Activated CD8-positive, alpha-beta T cell treated with anti-CD3 and anti-CD28 coated beads, Interleukin-2, amount 10 ng/mL, durations not matched to agents 7 days and 5 days (primary cell): ENCODE results near the gene GMEB2. TPM values are rescaled to one million over a fixed set of nuclear protein-coding genes. Genes with fewer than 3 reads are reported as not detected.
"Not testable (repeated sequence)": the region's sequence is repeated elsewhere in the genome, so short reads cannot be mapped to it uniquely, and the experiment has no call there.

Experiments
- ATAC-seq: fragments of 150-1000 bp; cut with Tn5 transposase; one replicate; pipeline ENCODE4 v1.10.0; 2021; ENCODE audit warnings: moderate library complexity
- CTCF ChIA-PET: fragments of 350-600 bp; sonication (Branson Sonifier 250); formaldehyde crosslinking; loops from one replicate; lab custom pipeline; 2021; ENCODE audit warnings: antibody characterized with exemption; lab: Charles Lee
- POLR2A ChIA-PET: fragments of 350-600 bp; sonication (Branson Sonifier 250); formaldehyde crosslinking; loops from one replicate; lab custom pipeline; 2021; ENCODE audit warnings: antibody characterized with exemption; lab: Charles Lee
- DNase-seq: peaks from one replicate; pipeline ENCODE4 v3.0.0-alpha.2; 2020
- H3K27ac Mint-ChIP-seq: one replicate; pipeline ENCODE4 v1.8.0; 2021; ENCODE audit warnings: mild to moderate bottlenecking, mixed read lengths
- H3K27me3 Mint-ChIP-seq: one replicate; pipeline ENCODE4 v1.8.0; 2021; ENCODE audit warnings: low read depth, mixed read lengths
- H3K36me3 Mint-ChIP-seq: one replicate; pipeline ENCODE4 v1.8.0; 2021; ENCODE audit warnings: low read depth, mixed read lengths
- H3K4me1 Mint-ChIP-seq: one replicate; pipeline ENCODE4 v1.8.0; 2021; ENCODE audit warnings: low read depth, mixed read lengths
- H3K4me3 Mint-ChIP-seq: one replicate; pipeline ENCODE4 v1.8.0; 2021; ENCODE audit warnings: mild to moderate bottlenecking, mixed read lengths
- H3K9me3 Mint-ChIP-seq: one replicate; pipeline ENCODE4 v1.8.0; 2022; ENCODE audit warnings: mixed read lengths; ENCODE audit not compliant: insufficient read depth
- total RNA-seq, 2 experiments: library from RNA; stranded (reverse); gene quantifications; one replicate each; pipeline ENCODE4 v1.2.3, GENCODE V29; 2021

The GMEB2 gene
- total RNA-seq, 2 experiments from 2014 or later = 16.2 TPM

DNA sequence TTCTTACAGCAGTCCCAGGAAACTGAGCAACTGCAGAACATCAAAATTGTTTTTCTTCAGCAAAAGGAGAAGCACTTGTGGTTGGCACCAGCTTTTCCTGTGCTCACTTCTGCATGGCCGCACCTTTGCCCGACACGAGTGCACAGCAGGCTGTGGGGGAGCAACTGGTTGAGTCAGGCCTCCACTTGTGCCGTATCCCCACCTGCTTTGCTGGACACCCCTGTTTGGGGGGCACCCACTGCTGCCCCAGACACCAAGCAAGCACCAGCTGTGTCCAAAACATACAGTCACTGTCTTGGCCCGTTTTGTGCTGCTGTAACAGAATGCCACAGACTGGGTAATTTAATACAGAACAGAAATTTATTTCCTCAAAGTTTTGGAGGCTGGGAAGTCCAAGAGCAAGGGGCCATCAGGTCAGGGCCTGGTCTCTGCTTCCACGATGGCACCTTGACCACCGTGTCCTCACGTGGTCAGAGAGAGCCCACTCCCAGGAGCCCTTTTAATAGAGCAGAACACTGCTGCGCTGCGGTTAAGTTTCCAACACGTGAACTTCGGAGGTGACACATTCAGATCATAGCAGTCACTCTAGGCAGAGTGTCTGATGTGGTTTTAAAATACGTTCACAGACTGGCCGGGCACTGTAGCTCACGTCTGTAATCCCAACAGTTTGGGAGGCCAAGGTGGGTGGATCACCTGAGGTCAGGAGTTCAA is 8.7 kb upstream of the GMEB2 start:
- ChIA-PET CTCF (no interaction called here), POLR2A (interaction anchor here (2.8 kb wide), 1 partner anchor 9 kb away, joined by 22 read pairs; the partner anchor contains the start of gene GMEB2)
- ATAC-seq (peak; percentile 73), DNase-seq (peak; percentile 88)
- Mint-ChIP-seq H3K27me3 (no peaks in the 10 kb centered on the region), H3K9me3 (no peaks in the 10 kb centered on the region), H3K27ac (peak overlapping the region; percentile 91), H3K4me1 (peaks cover 50% of the 10 kb centered on the region), H3K4me3 (peak overlapping the region; percentile 61), H3K36me3 (peaks cover 6% of the 10 kb centered on the region)

DNA sequence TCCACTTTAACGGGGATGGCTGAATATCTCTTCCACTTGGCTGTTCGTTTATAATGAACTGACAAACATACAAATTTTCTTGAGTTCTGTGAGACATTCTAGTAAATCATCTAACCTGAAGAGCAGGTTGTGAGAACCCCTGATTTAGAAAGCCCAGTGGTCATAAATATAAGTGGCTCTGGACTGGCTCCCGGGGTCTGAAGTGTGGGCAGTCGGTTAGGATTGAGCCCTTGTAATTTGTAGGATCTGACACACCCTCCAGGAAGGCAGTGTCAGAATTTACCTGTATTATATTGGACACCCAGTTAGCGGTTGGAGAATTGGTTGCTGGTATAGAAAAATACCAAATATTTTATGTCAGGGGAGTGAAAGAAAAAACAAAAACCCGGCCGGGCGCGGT is 6.8 kb upstream of the GMEB2 start:
- peak overlapping the region; percentile 49 for H3K27ac Mint-ChIP-seq
- ChIA-PET CTCF (interaction anchor here (1.2 to 2.8 kb wide), 2 partner anchors 8 to 19 kb away, joined by 3 to 8 read pairs; no protein-coding TSS in a partner anchor), POLR2A (no interaction called here)
- H3K4me1 Mint-ChIP-seq = peaks cover 46% of the 10 kb centered on the region
- peak overlapping the region; percentile 18 for H3K4me3 Mint-ChIP-seq
- no peak for ATAC-seq
- H3K27me3 Mint-ChIP-seq = no peaks in the 10 kb centered on the region
- H3K9me3 Mint-ChIP-seq = no peaks in the 10 kb centered on the region
- H3K36me3 Mint-ChIP-seq = peaks cover 11% of the 10 kb centered on the region
- no peak for DNase-seq

GRCh38 chr20:63631426-63631825 is 4.5 kb upstream of the GMEB2 start:
- not testable (repeated sequence) for DNase-seq, H3K27me3 Mint-ChIP-seq, H3K9me3 Mint-ChIP-seq, H3K4me3 Mint-ChIP-seq, H3K27ac Mint-ChIP-seq, ATAC-seq
- POLR2A ChIA-PET = interaction anchor here (0.6 to 1.5 kb wide), 3 partner anchors 10 to 96 kb away, joined by 3 to 8 read pairs (median 3); partner anchors contain the start of gene RTEL1
- H3K4me1 Mint-ChIP-seq = peaks cover 37% of the 10 kb centered on the region
- CTCF ChIA-PET = interaction anchor here (1.5 to 2.8 kb wide), 2 partner anchors 10 to 94 kb away, joined by 4 to 8 read pairs; partner anchors contain the start of gene PTK6
- peaks cover 16% of the 10 kb centered on the region for H3K36me3 Mint-ChIP-seq

- DNase-seq, H3K27ac Mint-ChIP-seq, H3K27me3 Mint-ChIP-seq, H3K4me3 Mint-ChIP-seq, ATAC-seq, H3K9me3 Mint-ChIP-seq: not testable (repeated sequence)
- peaks cover 36% of the 10 kb centered on the region for H3K4me1 Mint-ChIP-seq
- ChIA-PET POLR2A (interaction anchor here (1.5 kb wide), 1 partner anchor 11 kb away, joined by 8 read pairs; no protein-coding TSS in a partner anchor), CTCF (interaction anchor here (2.8 kb wide), 1 partner anchor 11 kb away, joined by 8 read pairs; no protein-coding TSS in a partner anchor)
- H3K36me3 Mint-ChIP-seq = peaks cover 16% of the 10 kb centered on the region
These were observed 4.1 kb upstream of the GMEB2 start for GRCh38 chr20:63630956-63631355.

GRCh38 chr20:63628246-63628975 is 1.5 kb upstream of the GMEB2 start:
- DNase-seq (peak; percentile 78), ATAC-seq (peak; percentile 58)
- CTCF ChIA-PET = interaction anchor here (1.3 kb wide), 1 partner anchor 10 kb away, joined by 3 read pairs; no protein-coding TSS in a partner anchor
- H3K4me1 Mint-ChIP-seq = peaks cover 19% of the 10 kb centered on the region
- POLR2A ChIA-PET = interaction anchor here (1.2 to 3.6 kb wide), 5 partner anchors 11 to 30 kb away, joined by 3 to 34 read pairs (median 14); partner anchors contain the start of genes RTEL1 and STMN3
- H3K27ac Mint-ChIP-seq = peak overlapping the region; percentile 94
- H3K27me3 Mint-ChIP-seq = no peaks in the 10 kb centered on the region
- no peaks in the 10 kb centered on the region for H3K9me3 Mint-ChIP-seq
- H3K4me3 Mint-ChIP-seq = peak overlapping the region; percentile 96
- peaks cover 21% of the 10 kb centered on the region for H3K36me3 Mint-ChIP-seq

DNA sequence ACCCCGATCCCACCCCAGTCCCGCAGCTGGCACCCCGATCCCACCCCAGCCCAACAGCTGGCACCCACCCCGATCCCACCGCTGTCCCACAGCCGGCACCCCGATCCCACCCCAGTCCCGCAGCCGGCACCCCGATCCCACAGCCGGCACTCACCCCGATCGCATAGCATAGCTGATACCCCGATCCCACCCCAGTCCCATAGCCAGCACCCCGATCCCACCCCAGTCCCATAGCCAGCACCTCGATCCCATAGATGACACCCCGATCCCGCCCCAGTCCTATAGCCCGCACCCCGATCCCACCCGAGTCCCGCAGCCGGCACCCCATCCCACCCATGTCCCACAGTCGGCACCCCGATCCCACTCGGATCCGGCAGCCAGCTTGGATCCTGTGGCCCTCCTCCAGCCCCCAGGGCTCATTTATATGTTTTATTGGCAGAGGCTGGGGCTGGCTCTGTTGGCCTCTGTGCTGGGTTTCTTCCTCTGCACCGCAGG is 897 bp upstream of the GMEB2 start:
- Mint-ChIP-seq H3K4me3 (peak overlapping the region; percentile 96), H3K36me3 (peaks cover 22% of the 10 kb centered on the region), H3K4me1 (peaks cover 20% of the 10 kb centered on the region), H3K9me3 (no peaks in the 10 kb centered on the region), H3K27me3 (no peaks in the 10 kb centered on the region), H3K27ac (peak overlapping the region; percentile 94)
- ChIA-PET CTCF (interaction anchor here (1.0 to 1.4 kb wide), 3 partner anchors 13 to 90 kb away, joined by 3 to 5 read pairs (median 3); partner anchors contain the start of genes ARFRP1, PTK6 and ZGPAT), POLR2A (interaction anchor here (1.1 to 3.6 kb wide), 7 partner anchors 8 to 54 kb away, joined by 3 to 34 read pairs (median 14); partner anchors contain the start of genes HELZ2, RTEL1 and STMN3)
- ATAC-seq (peak; percentile 17), DNase-seq (no peak)

GRCh38 chr20:63627129-63627750 is 339 bp upstream of the GMEB2 start:
- no peaks in the 10 kb centered on the region for H3K27me3 Mint-ChIP-seq
- peak overlapping the region; percentile 94 for H3K27ac Mint-ChIP-seq
- DNase-seq = peak; percentile 96
- POLR2A ChIA-PET = interaction anchor here (0.6 to 3.6 kb wide), 9 partner anchors 9 to 81 kb away, joined by 3 to 34 read pairs (median 4); partner anchors contain the start of genes ARFRP1, HELZ2, RTEL1 and STMN3
- peak overlapping the region; percentile 96 for H3K4me3 Mint-ChIP-seq
- ATAC-seq = peak; percentile 85
- no peaks in the 10 kb centered on the region for H3K9me3 Mint-ChIP-seq
- H3K36me3 Mint-ChIP-seq = peaks cover 22% of the 10 kb centered on the region
- peaks cover 22% of the 10 kb centered on the region for H3K4me1 Mint-ChIP-seq
- CTCF ChIA-PET = interaction anchor here (0.8 to 1.4 kb wide), 6 partner anchors 12 to 90 kb away, joined by 3 to 10 read pairs (median 3); partner anchors contain the start of genes ARFRP1, PTK6, RTEL1 and ZGPAT

GRCh38 chr20:63625771-63626423 is 1.0 kb downstream of the GMEB2 start:
- ChIA-PET CTCF (interaction anchor here (1.5 to 2.1 kb wide), 2 partner anchors 16 to 20 kb away, joined by 3 to 20 read pairs; no protein-coding TSS in a partner anchor), POLR2A (interaction anchor here (2.6 to 3.6 kb wide), 2 partner anchors 10 to 16 kb away, joined by 22 to 34 read pairs; no protein-coding TSS in a partner anchor)
- Mint-ChIP-seq H3K4me3 (peak overlapping the region; percentile 74), H3K27me3 (no peaks in the 10 kb centered on the region), H3K27ac (peak overlapping the region; percentile 67), H3K4me1 (peaks cover 22% of the 10 kb centered on the region), H3K36me3 (peaks cover 24% of the 10 kb centered on the region), H3K9me3 (no peaks in the 10 kb centered on the region)
- ATAC-seq (no peak), DNase-seq (no peak)

DNA sequence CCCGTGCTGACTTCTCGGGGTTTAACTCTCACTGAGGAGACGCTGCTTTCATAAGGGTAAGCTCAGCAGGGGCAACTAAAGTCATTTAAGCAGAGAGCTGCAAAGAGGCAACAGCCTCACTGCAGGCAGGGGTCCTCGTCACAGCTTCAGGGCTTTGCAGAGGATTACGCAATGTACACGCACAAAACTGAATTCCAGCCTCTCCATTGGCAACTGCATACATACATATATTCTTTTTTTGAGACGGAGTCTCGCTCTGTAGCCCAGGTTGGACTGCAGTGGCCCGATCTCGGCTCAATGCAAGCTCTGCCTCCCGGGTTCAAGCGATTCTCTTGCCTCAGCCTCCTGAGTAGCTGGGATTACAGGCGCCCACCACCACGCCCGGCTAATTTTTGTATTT is 2.4 kb downstream of the GMEB2 start:
- peaks cover 20% of the 10 kb centered on the region for H3K4me1 Mint-ChIP-seq
- H3K4me3 Mint-ChIP-seq = no peak overlapping the region
- peaks cover 20% of the 10 kb centered on the region for H3K36me3 Mint-ChIP-seq
- no peak overlapping the region for H3K27ac Mint-ChIP-seq
- H3K9me3 Mint-ChIP-seq = no peaks in the 10 kb centered on the region
- ChIA-PET CTCF (interaction anchor here (0.8 to 2.1 kb wide), 3 partner anchors 9 to 21 kb away, joined by 3 to 20 read pairs (median 3); no protein-coding TSS in a partner anchor), POLR2A (interaction anchor here (1.1 to 1.4 kb wide), 2 partner anchors 17 to 103 kb away, joined by 3 read pairs; no protein-coding TSS in a partner anchor)
- no peaks in the 10 kb centered on the region for H3K27me3 Mint-ChIP-seq
- DNase-seq (no peak), ATAC-seq (no peak)

GRCh38 chr20:63622732-63623131 is 4.2 kb downstream of the GMEB2 start:
- ChIA-PET POLR2A (interaction anchor here (0.6 kb wide), 1 partner anchor 36 kb away, joined by 3 read pairs; no protein-coding TSS in a partner anchor), CTCF (no interaction called here)
- H3K4me1 Mint-ChIP-seq = peaks cover 8% of the 10 kb centered on the region

More at GRCh38 chr20:63622732-63623131, 4.2 kb downstream of the GMEB2 start:
- ATAC-seq (no peak), DNase-seq (no peak)
- H3K9me3 Mint-ChIP-seq = no peaks in the 10 kb centered on the region
- H3K27ac Mint-ChIP-seq = no peak overlapping the region
- no peaks in the 10 kb centered on the region for H3K27me3 Mint-ChIP-seq
- H3K36me3 Mint-ChIP-seq = peaks cover 19% of the 10 kb centered on the region
- H3K4me3 Mint-ChIP-seq = no peak overlapping the region
